Prostate gland (tissue), 2 donors: ENCODE data around the gene CAPN8.

ENCODE experiments used
- CTCF ChIP-seq, 4 experiments: fragments of 200-600 bp in 2 of 4; fragments of 450-650 bp in 2 of 4; sonication (generic) in 2 of 4; IDR thresholded peaks; 1 replicate in 3 of 4; 2 replicates in 1 of 4; pipeline ENCODE4 v1.5.1; 2016 to 2019; ENCODE audit warnings: antibody characterized with exemption in 4 of 4, mild to moderate bottlenecking in 2 of 4, moderate library complexity in 2 of 4
- POLR2AphosphoS5 ChIP-seq: sonication (generic); formaldehyde crosslinking; IDR thresholded peaks from one replicate; pipeline ENCODE4 v1.6.1; 2017; ENCODE audit warnings: antibody characterized with exemption

- TF ChIP-seq CTCF (IDR thresholded peaks at IDR 0.05) (no peak), POLR2AphosphoS5 (no peak)
These were observed 56.4 kb downstream of the CAPN8 start for GRCh38 chr1:223609066-223609465.
